Neural progenitor cell (in vitro differentiated cells): ENCODE results near the gene TMEM140.

Source experiments
- EZH2 ChIP-seq: fragments of 200-600 bp; sonication (generic); IDR thresholded peaks from 2 replicates; pipeline ENCODE4 v1.6.1; 2017; ENCODE audit warnings: antibody characterized with exemption, mild to moderate bottlenecking, moderate library complexity
- EZH2phosphoT487 ChIP-seq: fragments of 200-600 bp; sonication (generic); IDR thresholded peaks from 2 replicates; pipeline ENCODE4 v1.6.1; 2017; ENCODE audit warnings: antibody characterized with exemption
- TF ChIP-seq, protein P1 (sequence below): fragments of 200-600 bp; sonication (generic); IDR thresholded peaks from 2 replicates; pipeline ENCODE4 v1.5.1; 2017; ENCODE audit warnings: antibody characterized with exemption, mild to moderate bottlenecking

DNA sequence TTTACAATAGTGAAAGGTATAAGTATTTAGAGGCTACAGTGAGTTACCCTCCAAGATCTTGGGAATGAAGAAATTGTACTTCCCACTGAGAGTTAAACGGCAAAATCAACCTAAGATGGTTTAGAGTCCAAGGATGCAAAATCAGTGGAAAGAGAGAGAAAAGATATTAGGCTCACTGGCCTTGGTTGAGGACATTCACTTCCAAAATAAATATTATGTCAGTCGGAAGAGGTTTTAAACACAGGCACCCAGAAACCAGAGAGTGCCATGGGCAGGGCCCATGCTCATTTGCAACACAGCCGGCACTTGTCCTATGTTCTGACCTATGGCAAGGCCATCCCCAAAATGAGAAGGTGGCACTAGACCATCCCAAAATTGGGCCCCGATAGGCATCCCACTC lies 67.3 kb downstream of the TMEM140 start:
- TF ChIP-seq EZH2 (no peak), EZH2phosphoT487 (no peak)
- TF ChIP-seq, protein P1, sequence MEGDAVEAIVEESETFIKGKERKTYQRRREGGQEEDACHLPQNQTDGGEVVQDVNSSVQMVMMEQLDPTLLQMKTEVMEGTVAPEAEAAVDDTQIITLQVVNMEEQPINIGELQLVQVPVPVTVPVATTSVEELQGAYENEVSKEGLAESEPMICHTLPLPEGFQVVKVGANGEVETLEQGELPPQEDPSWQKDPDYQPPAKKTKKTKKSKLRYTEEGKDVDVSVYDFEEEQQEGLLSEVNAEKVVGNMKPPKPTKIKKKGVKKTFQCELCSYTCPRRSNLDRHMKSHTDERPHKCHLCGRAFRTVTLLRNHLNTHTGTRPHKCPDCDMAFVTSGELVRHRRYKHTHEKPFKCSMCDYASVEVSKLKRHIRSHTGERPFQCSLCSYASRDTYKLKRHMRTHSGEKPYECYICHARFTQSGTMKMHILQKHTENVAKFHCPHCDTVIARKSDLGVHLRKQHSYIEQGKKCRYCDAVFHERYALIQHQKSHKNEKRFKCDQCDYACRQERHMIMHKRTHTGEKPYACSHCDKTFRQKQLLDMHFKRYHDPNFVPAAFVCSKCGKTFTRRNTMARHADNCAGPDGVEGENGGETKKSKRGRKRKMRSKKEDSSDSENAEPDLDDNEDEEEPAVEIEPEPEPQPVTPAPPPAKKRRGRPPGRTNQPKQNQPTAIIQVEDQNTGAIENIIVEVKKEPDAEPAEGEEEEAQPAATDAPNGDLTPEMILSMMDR: no peak
